HG02870 (cell line): ENCODE results near the gene ATG101.

Source experiments
- ATAC-seq: cut with Tn5 transposase; IDR thresholded peaks from one replicate; pipeline ENCODE4 v1.9.1; 2021; ENCODE audit warnings: mild to moderate bottlenecking, moderate library complexity; ENCODE audit not compliant: unreplicated experiment

Gene ATG101

GRCh38 chr12:52057638-52058576, 11.9 kb upstream of the ATG101 start:
- no peak for ATAC-seq

DNA sequence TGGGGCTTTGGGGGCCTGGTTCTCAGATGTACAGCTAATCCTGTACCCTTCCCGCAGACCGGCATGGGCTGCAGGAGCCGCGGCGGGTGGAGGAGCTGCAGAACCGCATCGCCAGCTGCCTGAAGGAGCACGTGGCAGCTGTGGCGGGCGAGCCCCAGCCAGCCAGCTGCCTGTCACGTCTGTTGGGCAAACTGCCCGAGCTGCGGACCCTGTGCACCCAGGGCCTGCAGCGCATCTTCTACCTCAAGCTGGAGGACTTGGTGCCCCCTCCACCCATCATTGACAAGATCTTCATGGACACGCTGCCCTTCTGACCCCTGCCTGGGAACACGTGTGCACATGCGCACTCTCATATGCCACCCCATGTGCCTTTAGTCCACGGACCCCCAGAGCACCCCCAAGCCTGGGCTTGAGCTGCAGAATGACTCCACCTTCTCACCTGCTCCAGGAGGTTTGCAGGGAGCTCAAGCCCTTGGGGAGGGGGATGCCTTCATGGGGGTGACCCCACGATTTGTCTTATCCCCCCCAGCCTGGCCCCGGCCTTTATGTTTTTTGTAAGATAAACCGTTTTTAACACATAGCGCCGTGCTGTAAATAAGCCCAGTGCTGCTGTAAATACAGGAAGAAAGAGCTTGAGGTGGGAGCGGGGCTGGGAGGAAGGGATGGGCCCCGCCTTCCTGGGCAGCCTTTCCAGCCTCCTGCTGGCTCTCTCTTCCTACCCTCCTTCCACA, 11.0 kb upstream of the ATG101 start:
- ATAC-seq: no peak

DNA sequence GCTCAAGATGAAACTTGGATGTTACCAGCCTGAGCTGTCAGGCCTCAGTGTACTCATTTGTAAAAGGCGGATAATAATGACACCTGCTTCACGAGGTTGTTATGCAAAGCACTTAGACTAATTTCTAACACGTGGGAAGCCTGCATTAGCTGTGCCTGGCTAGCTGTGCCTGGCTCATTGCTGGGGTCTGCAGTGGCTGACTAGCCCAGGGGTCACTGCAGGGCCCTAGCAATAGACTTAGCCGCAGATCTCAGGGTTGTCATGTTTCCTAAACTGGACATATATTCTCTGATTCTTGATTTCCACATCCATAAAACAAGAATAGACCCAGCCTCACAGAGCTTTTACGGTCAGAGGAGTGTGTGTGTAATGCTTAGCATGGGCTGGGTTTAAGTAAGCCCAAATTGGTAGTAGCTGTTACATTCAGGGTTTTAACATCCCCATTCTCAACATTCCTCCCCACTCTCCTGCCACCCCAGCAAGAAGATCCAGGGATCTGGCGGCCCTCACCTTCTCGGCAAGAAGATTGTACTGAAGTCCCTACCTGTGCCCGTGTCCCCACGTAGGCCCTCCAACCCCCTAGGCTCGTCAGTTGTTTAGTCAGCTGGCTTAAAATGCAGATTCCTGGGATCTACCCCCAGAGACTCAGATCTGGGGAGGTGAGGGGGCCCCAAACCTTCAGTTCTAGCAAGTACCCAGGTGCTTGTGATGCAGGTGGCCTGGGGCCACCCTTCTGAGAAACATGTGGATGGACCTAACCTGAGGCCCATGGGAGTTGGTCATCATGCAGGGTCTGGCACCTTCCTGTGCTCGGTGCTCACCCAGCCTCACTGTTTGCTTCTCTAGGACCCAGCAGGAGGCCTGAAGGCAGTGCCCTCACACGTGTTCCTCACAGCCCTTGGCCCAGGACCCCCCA, 9.9 kb upstream of the ATG101 start:
- ATAC-seq: no peak

DNA sequence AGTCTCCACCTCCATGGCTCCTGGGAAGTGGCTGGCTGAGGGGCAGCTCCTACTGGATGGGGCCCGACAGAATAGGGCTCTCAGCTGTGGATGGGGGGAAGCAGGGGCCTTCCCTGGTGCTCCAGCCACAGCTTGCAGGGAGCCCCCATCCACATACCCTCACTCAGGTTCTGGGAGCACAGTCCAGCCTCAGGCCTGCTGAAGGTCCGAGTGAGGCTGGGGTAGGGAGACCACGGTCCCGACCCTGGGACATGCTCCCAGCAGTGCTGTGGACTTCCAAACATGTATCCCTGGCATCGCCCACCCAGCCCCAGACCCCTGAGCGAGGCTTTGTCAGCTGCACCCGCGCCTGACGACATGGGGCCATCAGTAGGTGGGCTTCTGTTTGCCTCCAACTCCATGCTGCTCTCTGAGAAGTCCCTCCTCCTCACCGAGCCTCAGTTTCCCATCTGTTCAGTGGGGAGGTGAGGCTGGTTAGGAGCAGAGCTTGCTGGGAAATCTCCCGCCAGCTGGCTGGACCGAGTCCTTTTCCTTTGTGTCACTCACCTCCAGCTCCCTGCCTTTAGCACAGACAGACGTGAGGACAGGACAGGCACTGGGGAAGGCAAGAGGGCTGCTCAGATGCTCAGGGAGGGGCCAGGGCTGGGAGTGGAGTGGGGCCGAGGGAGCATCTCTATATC, 9.1 kb upstream of the ATG101 start:
- no peak for ATAC-seq

GRCh38 chr12:52061470-52062166, 8.2 kb upstream of the ATG101 start:
- ATAC-seq: no peak

GRCh38 chr12:52062167-52063081, 7.4 kb upstream of the ATG101 start:
- ATAC-seq: no peak

- ATAC-seq: no peak
Observed at GRCh38 chr12:52063082-52063924, 6.5 kb upstream of the ATG101 start.

DNA sequence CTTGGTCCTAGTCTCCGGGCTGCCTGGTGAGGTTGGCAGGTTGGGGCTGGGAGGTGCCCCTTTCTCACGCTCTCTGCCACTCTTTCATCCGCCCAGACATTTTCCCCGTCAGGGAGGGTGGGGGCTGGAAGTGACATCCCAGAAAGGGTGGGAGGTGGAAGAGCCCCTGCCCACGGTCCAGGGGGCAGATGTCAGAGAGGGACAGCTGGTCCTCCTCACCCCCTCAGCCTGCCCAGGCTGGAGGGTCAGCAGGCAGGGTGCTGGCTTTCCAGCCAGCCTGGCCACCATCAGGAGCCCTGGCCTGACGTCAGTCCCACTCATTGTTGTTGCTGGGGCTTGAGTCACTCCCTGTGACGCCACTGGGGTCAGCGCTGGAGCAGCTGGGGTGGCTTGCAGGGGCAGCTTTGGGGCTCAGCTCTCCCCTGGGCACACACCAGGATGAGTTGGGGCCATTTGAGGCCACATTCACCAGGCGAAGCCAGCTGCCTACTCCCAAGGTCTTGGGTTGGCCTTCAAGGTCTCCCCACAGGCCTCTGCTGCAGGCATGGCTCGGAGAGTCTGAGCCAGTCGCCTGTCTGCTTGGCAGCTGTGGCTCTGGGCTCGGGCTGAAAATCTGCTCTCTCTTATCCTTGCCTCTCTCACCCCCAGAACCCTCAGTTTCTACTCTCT, 5.7 kb upstream of the ATG101 start:
- ATAC-seq: no peak

DNA sequence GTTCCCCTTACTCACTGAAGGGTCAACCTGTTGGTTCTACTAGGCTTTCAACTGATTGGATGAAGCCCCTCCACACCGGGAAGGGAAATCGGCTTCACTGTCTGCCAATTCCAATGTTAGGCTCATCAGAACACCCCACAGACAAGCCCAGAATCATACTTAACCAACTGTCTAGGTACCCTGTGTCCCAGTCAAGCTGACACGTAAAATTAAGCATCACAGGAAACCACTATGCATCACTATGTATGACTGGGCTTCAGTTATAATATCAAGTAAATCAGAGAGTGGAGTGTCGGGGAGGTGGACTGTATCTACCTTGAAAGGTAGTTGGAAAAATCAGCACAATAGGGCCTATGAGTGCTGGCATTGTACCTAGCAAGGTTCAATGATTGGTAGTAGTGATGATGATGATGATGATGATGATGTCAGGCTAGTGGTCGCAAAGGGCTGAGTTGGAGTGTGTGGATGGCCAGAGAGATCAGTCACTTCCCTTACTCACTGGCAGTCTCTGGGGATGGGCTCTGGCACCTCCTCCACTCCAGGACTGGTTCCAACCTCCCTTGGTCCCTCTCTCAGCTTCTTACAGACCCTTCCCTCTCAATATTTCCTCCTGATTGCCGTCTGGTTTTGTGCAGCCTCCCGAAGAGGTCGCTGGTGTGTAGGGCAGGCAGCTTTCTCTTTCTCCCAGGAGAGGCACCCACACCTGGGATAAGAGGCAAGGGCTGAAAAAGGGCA, 3.3 kb upstream of the ATG101 start:
- ATAC-seq: no peak

- no peak for ATAC-seq
Observed at GRCh38 chr12:52067081-52067374, 2.8 kb upstream of the ATG101 start.

DNA sequence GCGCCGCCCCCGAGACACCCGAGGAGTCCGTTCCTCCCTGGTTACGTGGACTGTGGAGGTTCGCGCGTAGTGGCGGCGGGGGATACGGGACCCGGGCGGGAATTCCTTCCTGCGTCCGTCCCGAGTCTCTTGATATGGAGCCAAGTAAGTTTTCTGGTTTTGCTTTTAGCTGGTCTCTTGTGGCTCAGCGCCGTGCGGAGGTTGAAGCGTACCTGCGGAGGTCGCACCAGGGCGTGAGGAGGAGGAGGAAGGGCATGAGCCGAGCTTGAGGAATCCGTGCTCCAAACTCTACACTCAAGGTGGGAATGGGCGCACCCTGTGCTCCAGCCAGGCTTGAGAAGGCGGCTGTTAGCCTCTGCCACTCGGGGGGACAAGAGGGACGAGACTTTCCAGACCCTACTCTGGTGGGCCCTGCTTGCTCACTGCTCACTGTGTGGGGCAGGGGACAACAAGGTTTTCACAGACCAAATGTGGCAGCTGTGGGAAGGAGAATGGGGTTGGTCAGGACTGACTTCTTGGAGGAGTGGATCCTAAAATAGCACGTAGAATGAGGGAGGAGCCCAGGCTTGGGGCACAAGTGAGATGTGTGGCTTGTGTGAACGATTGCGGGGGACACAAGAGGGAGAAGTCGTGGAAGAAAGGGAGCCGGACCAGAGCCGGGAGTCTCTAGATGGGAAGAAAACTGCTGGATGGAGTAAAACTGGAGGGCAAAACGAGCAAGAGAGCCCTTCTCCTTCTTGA, 577 bp downstream of the ATG101 start:
- ATAC-seq: peak; percentile 23

GRCh38 chr12:52073531-52074381, 4.0 kb downstream of the ATG101 start:
- ATAC-seq: no peak

- no peak for ATAC-seq
Observed at GRCh38 chr12:52074971-52075724, 5.4 kb downstream of the ATG101 start.

- no peak for ATAC-seq
Observed at GRCh38 chr12:52076811-52077210, 7.0 kb downstream of the ATG101 start.

GRCh38 chr12:52078276-52078675, 8.5 kb downstream of the ATG101 start:
- ATAC-seq: no peak
